ENCODE data around the gene NTPCR.

NTPCR gene

DNA sequence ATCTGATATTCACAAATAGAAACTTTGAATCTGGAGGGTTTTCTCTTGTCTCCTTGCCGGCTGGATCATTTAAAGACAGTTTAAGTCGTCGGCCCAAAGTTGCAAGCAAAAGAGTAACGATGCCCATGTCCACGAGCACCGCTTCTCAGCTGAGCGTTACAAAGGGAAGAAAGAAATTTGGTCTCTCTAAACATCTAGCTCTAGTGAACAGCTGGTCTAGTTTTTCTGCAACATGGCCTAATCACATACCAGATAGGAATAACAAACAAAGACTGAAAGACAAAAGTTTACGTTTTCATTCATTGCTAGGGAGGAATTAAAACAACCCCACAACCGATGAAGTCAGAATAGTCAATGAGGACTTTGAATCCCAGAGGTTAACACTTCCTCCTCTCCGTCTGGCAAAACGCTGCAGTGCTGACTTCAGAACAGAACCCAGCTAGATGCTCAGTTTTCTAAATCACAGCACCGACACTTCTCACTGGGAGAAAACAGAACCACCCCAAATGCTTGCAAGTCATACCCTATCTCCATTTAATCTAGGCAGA lies 69.4 kb downstream of the NTPCR start:
- DNase-seq, result no peak

- DNase-seq, result no peak
Observed at GRCh38 chr1:233020426-233020825, 70.0 kb downstream of the NTPCR start.

DNA sequence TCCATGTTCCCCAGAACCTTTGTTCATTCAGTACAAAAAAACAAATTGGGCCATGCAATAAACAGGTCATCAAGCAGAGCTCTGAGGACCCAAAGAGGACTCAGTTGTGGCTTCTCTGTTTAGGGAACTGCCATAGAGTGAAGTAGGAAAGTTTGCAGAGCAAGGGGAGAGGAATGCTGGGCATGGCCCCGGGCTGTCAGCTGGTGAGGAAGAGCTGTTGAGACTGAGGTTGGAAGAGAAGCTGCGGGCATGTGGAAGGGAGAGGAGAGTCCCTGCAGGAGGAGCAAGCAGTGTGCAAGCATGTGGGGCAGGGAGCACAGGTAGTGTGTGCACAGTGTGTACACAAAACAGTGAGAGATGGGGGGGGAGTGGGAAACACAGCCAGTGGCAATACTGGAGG lies 71.8 kb downstream of the NTPCR start:
- no peak for DNase-seq

- DNase-seq, result no peak
Observed at GRCh38 chr1:233024199-233024598, 73.8 kb downstream of the NTPCR start.

- DNase-seq, result no peak
Observed at GRCh38 chr1:233025157-233025556, 74.7 kb downstream of the NTPCR start.

DNA sequence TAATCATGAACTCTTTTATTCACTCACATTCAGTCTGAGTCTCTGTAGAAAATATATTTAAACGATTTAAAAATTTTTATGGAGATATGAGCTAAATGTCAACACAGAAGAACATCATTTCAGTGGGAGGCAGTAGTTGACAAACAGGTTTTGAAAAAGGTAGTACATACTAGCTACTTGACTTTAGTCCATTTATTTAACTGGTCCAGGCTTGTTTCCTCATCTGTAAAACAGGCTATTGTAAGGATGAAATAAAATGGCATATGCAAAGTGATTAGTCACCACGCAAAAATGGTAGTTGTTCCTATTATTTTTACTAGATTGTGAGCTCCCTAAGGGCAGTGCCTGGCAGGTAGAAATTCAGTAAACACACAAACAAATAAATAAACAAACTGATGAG lies 75.2 kb downstream of the NTPCR start:
- DNase-seq, result no peak

GRCh38 chr1:233027046-233027445 lies 76.6 kb downstream of the NTPCR start:
- no peak for DNase-seq

DNA sequence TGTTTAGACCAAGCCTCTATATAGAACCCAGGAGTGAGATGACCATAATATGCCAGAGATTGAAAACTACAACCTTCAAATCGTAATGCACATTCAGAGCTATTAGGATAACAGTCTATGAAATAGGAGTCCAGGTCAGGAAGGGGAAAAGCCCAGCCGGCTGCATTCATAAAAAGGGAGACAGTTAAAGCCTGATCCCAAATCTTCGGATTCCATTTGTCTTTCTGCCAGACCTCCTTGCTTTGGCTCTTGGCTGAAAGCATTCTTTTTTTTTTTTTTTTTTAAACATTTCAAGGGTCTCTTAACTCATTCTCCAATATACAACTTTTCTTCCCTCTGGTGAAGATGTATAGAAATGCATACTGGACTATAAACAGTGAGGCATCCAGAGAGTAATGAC lies 81.1 kb downstream of the NTPCR start:
- DNase-seq, result no peak

GRCh38 chr1:233032916-233033315 lies 82.5 kb downstream of the NTPCR start:
- no peak for DNase-seq

DNA sequence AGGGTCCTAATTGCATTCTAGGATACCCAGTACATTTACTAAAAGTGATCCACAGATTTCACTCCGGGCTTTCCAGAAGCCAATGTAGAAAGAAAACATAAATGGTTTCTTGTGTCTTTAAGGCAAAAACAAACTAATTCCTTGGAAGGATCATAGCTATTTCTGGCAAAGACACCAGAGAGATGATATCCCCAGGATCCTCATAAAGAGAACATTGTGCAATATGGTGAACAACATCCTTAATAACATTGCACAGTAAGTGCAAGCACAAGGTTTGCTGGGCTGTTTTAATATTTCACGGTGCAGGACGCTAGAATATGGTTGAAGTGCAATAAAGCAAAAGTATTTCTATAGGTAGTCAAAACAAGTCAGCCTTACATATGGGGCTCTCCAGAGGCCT lies 83.0 kb downstream of the NTPCR start:
- no peak for DNase-seq

Measured in cortex of kidney (tissue), 1 donor.